Dermis blood vessel endothelial cell (primary cell): ENCODE results near the gene C1D. TPM values are rescaled to one million over a fixed set of nuclear protein-coding genes. Genes with fewer than 3 reads are reported as not detected.
"Not testable (repeated sequence)": the region's sequence is repeated elsewhere in the genome, so short reads cannot be mapped to it uniquely, and the experiment has no call there.

Experiments
- DNase-seq: peaks from one replicate; pipeline ENCODE4 v3.0.0; 2010
- total RNA-seq: library from RNA; depleted of rRNA; stranded (reverse); fragments of >200 nt; gene quantifications from 2 replicates; pipeline ENCODE4 v1.2.3, GENCODE V29; 2014

C1D gene, protein sequence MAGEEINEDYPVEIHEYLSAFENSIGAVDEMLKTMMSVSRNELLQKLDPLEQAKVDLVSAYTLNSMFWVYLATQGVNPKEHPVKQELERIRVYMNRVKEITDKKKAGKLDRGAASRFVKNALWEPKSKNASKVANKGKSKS
- 8.3 and 20.8 TPM in 2 replicates for total RNA-seq

GRCh38 chr2:68062680-68063387 is at the start of gene C1D:
TSS of gene C1D (minus strand) at chr2:68063004. CDS start at chr2:68047310, 15,694 bp downstream.
- DNase-seq, result peak; percentile 95

GRCh38 chr2:68110102-68110501 is 47.3 kb upstream of the C1D start:
- no peak for DNase-seq

DNA sequence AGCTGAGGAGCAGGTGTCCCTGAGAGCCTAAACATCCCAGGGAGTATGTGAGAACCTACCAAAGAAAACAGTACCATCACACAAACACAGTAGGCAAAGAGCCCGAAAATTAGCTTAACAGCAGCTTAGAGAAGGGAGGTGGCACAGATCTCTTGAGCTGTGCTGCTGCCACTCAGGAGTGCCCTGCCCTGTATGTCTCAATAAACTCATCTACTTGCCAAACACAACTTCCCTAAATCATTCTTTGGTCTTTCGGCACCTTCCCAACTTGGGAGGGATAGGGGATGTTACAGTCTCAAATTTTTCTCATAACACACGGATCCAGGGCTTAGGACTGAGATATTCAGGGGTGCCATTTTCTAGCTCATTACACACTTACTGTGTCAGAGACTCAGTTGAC is 45.3 kb upstream of the C1D start:
- no peak for DNase-seq

GRCh38 chr2:68107475-68107874 is 44.7 kb upstream of the C1D start:
- no peak for DNase-seq

DNA sequence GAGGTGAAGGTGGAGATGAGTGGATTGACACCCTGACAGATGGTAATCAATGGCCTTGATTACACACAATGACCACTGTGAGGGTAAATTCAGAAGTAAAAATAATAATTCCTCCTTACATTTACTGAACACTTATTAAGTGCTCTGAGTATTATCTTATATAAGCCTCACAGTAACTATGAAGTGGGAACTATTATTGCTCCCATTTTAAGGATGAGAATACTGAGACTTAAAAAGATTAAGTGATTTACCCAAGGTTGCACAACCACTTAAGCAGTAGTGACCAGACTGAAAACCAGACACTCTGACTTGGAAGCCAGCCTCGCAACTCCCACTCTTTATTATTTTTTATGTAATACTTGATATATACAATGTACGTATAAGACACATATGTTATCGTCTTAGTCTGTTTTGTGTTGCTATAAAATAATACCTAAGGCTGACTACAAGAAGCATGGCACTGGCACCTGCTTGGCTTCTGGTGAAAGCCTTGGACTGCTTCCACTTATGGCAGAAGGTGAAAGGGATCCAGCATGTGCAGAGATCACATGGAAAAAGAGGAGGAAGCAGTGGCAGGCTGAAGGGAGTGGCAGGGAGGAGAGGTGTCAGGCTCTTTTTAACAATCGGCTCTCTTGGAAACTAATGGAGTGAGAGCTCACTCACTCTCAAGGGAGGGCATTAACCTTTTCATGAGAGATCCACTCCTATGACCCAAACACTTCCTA is 41.5 kb upstream of the C1D start:
- DNase-seq, result no peak

DNA sequence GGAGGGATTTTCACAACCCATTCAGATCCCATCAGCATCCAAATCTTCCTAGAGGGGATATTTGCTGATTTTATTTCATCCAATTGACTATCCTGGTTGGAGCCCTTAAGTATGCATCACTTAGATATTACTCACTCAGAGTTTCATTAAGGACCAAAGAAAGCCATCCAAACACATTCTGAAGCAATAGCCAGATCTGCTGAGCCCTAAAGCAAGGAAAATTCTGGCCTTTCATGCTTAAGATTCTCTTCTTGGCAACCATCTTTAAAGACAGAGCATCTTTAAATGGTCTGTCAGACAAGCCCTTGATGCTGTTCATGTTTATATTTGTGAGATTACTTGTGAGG is 40.9 kb upstream of the C1D start:
- DNase-seq, result no peak

- no peak for DNase-seq
Measured at GRCh38 chr2:68103030-68103708, 40.4 kb upstream of the C1D start.

DNA sequence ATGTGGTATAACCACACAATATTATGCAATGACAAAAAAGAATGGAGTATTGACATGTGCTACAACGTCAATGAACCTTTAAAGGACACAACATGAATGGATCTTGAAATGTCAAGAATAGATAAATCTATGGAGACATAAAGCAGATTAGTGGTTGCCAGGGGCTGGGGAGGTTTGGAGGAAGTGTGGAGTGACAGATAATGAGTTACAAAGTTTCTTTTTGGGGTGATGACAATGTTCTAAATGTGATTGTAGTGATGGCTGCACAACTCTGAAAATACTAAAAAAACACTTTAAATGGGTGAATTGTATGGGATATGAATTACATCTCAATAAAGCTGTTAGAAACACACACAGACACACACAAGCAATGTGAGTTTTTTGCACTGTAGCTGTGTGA is 37.4 kb upstream of the C1D start:
- DNase-seq, result no peak

DNA sequence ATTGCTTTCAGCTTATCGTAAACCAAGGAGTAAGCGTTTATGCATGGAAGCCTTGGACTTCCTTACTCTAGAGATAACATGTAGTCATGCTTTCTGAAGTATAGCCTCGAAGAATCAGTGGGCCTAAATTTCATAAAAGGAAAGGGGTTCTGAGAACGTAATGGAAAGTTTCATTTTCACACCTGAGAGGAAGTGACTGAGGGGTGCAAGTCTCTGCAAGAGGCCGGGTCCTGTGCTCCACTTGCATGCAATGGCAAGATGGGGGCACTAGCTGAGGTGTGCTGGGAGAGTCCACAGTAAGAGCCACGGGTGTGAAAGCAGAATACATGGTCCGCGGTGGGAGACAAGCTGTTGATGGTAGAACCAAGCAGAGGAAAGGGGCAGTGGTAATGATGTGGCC is 36.5 kb upstream of the C1D start:
- no peak for DNase-seq

- no peak for DNase-seq
Measured at GRCh38 chr2:68098291-68098797, 35.5 kb upstream of the C1D start.

DNA sequence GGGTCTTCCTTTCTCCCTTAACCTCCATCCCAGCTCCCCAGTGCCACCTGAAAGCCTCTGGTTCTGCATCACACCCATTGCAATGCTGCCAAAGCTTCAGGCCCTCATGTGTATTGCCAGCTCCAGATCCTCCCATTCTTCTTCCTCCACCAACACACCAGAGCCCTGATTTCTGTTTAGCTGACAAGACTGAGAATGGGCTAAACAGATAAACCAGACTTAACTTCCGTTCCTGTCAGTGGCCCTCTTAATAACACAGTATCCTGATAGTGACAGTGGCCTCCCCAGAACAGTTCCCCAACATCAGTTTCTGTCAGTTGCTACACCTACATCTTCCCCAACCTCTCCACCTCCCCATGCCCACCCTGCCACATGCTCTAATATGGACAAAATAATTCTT is 31.3 kb upstream of the C1D start:
- no peak for DNase-seq

GRCh38 chr2:68093634-68094033 is 30.8 kb upstream of the C1D start:
- no peak for DNase-seq

DNA sequence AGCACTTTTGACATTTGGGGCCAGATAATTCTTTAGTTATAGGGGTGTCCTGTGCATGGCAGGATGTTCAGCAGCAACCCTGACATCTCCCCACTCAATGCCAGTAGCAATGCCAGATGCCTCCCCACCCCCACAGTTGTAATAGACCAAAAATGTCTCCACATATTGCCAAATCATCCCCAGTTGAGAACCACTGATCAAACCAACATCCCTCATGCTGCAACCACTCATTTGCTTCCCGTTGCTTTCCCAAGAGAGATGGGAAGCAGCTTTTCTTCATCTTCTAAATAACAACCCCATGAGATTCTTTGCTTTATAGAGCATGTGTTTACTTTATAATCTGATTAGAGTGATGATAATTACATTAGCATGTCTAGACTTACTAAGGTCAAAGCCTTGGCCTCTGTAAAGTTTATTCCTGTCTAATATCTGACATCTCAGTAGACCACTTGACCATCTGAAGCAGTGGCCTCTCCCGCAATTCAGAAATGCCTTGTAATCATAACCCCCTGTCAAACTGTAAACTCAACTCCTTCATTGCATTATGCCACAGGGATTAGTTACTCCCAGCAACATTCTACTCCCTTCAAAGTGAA is 28.7 kb upstream of the C1D start:
- no peak for DNase-seq

DNA sequence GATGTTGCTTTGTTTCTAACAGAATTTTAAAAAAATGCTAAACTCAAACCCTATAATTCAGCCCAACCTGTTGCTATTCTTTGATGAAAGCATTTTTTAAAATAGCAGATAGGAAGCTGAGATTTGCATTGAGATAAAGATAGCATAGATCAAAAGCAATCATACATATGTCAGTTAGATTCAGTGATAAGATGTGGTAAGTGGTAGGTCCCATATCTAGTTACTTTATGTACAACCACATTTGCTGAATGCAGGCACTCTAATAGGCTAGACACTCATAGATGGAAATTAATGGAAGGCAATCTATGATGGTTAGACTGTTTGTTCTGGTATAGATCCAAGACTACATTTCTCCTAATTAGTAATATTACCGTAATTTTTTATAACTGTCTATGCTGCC is 27.2 kb upstream of the C1D start:
- DNase-seq, result no peak

- DNase-seq, result no peak
Measured at GRCh38 chr2:68088940-68089339, 26.1 kb upstream of the C1D start.

- no peak for DNase-seq
Measured at GRCh38 chr2:68086166-68086565, 23.4 kb upstream of the C1D start.

- DNase-seq, result no peak
Measured at GRCh38 chr2:68083346-68083745, 20.5 kb upstream of the C1D start.

GRCh38 chr2:68074050-68074449 is 11.2 kb upstream of the C1D start:
- no peak for DNase-seq

GRCh38 chr2:68063797-68064646 is 1.2 kb upstream of the C1D start:
- not testable (repeated sequence) for DNase-seq

DNA sequence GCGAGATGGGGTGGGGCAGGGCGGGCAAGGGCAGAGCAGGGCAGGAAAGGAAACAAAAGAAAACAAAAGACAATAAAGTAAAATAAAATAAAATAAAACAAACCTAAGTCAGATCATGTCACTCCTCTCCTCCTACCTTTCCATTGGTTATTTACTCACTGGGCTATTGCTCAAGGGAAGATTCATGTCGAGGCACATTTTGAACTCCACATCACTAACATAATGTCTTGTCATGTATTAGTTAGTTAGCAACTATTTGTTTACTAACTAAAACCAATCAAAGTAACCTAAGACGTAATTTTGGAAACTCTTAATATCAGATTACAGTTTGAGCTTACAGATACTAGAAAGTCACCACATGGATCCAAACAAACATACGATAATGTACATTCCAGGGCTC is 2.2 kb downstream of the C1D start:
- DNase-seq, result no peak

DNA sequence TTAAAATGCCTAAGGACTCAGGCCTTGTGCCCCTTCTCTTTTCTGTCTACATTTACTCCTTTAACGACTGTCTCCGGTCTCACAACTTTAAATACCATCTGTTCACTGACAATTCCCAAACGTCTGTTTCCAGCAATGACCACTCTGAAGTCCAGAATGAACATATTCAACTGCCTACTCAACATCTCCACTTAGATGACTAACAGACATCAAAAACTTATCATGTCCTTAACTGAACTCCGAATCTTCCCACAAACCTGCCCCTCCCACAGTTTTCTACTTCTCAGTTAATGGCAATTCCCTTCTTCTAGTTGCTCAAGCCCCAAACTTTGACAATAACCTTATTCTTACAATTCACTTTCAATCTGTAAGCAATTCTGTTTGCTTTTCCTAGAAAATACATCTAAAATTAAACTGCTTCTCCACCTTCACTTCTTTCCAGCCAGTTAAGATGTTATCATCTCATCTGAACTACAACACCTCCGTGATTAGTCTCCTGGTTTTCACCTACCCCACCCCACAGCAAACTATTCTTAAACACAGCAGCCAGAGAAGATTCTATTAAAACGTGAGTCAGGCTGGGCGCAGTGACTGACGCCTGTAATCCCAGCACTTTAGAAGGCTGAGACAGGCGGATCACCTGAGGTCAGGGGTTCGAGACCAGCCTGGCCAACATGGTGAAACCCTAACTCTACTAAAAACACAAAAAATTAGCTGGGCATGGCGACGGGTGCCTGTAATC is 2.8 kb downstream of the C1D start:
- no peak for DNase-seq
